ENCODE measurements around the gene RNF113B. TPM values are rescaled to one million over a fixed set of nuclear protein-coding genes. Genes with fewer than 3 reads are reported as not detected.

RNF113B gene
- total and polyA plus RNA-seq, 7 donors = not detected

DNA sequence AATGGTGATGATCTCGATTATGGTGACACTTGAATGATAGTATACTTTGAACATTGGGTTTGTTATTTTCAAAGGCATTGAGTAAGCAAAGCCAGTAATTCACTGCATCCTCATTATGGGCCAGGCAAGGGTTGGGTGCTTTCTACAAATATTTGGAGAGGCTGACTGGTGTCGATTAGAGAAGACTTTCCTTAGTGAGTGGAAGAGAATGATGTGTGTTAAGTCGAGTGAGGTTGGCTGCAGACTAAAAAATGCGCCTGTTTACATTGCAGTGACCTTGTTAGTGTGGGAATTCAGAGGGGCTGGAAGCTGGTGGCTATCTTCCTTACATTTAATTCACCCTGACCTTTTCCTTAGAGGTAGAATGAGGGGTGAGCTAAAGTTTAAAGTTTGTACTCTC, 22.4 kb upstream of the RNF113B start:
- 43 to 48% (median 48%) methylated on average over 4 of the region's 4 CpGs for WGBS, 3 donors

GRCh38 chr13:98198683-98199082, 21.6 kb upstream of the RNF113B start:
- DNase-seq (no peak), ATAC-seq (no peak)
- no peak for TF ChIP-seq CTCF (IDR thresholded peaks at IDR 0.05)
- Histone ChIP-seq H3K27me3 (ENCODE audit: insufficient read depth in 3 of 3, low read length in 2 of 3) (no peaks in the 10 kb centered on the region), H3K4me1 (no peaks in the 10 kb centered on the region), H3K27ac (no peak overlapping the region), H3K36me3 (ENCODE audit: insufficient read depth in 1 of 2, low read depth in 1 of 2) (no peaks in the 10 kb centered on the region), H3K4me3 (no peak overlapping the region), H3K9me3 (no peaks in the 10 kb centered on the region)
- 55 to 66% (median 63%) methylated on average over 3 to 4 of the region's 4 CpGs for WGBS, 3 donors
- intact Hi-C loops (cut with DNase I) = no loop called here

More for the DNA sequence above, 22.4 kb upstream of the RNF113B start:
- intact Hi-C loops (cut with DNase I) = no loop called here
- H3K36me3 ChIP-seq (ENCODE audit: insufficient read depth in 1 of 2, low read depth in 1 of 2) = no peaks in the 10 kb centered on the region
- H3K4me3 ChIP-seq = no peak overlapping the region
- TF ChIP-seq CTCF (IDR thresholded peaks at IDR 0.05) = no peak
- no peaks in the 10 kb centered on the region for H3K9me3 ChIP-seq
- H3K27ac ChIP-seq = no peak overlapping the region
- DNase-seq = no peak
- H3K4me1 ChIP-seq = no peaks in the 10 kb centered on the region
- H3K27me3 ChIP-seq (ENCODE audit: insufficient read depth in 3 of 3, low read length in 2 of 3) = peaks cover 0 to under 1% (median 0%) of the 10 kb centered on the region in 3 donors
- no peak for ATAC-seq

GRCh38 chr13:98195054-98195791, 18.2 kb upstream of the RNF113B start:
- Histone ChIP-seq H3K36me3 (ENCODE audit: insufficient read depth in 1 of 2, low read depth in 1 of 2) (no peaks in the 10 kb centered on the region), H3K4me3 (no peak overlapping the region), H3K4me1 (peaks cover 2% of the 10 kb centered on the region), H3K27me3 (ENCODE audit: insufficient read depth in 3 of 3, low read length in 2 of 3) (no peaks in the 10 kb centered on the region), H3K9me3 (no peaks in the 10 kb centered on the region), H3K27ac (no peak overlapping the region)
- TF ChIP-seq CTCF (IDR thresholded peaks at IDR 0.05) = no peak
- ATAC-seq (no peak), DNase-seq (no peak)
- WGBS, 3 donors = 75 to 85% (median 83%) methylated on average over 10 of the region's 10 CpGs
- intact Hi-C loops (cut with DNase I) = no loop called here

GRCh38 chr13:98192008-98192407, 14.9 kb upstream of the RNF113B start:
- TF ChIP-seq CTCF (IDR thresholded peaks at IDR 0.05) = no peak
- Histone ChIP-seq H3K27me3 (ENCODE audit: insufficient read depth in 3 of 3, low read length in 2 of 3) (no peaks in the 10 kb centered on the region), H3K4me3 (no peak overlapping the region), H3K4me1 (peaks cover 8% of the 10 kb centered on the region), H3K9me3 (no peaks in the 10 kb centered on the region), H3K27ac (no peak overlapping the region), H3K36me3 (ENCODE audit: insufficient read depth in 1 of 2, low read depth in 1 of 2) (no peaks in the 10 kb centered on the region)
- no peak for ATAC-seq
- intact Hi-C loops (cut with DNase I) = no loop called here
- DNase-seq = no peak
- 80 to 84% (median 80%) methylated on average over 2 of the region's 2 CpGs for WGBS, 3 donors

Data from psoas muscle (tissue), 8 donors.